AML-193 (cell line): Measurements from ENCODE around the gene RFC4.
A peak's percentile ranks its signal among the peaks of the same experiment; 100 is the strongest.
"Not testable (repeated sequence)": the region's sequence is repeated elsewhere in the genome, so short reads cannot be mapped to it uniquely, and the experiment has no call there.

ENCODE experiments used
- DNase-seq, 2 experiments: peaks; one replicate each; lab custom pipeline; 2025; lab: John Stamatoyannopoulos, UW

The RFC4 gene

DNA sequence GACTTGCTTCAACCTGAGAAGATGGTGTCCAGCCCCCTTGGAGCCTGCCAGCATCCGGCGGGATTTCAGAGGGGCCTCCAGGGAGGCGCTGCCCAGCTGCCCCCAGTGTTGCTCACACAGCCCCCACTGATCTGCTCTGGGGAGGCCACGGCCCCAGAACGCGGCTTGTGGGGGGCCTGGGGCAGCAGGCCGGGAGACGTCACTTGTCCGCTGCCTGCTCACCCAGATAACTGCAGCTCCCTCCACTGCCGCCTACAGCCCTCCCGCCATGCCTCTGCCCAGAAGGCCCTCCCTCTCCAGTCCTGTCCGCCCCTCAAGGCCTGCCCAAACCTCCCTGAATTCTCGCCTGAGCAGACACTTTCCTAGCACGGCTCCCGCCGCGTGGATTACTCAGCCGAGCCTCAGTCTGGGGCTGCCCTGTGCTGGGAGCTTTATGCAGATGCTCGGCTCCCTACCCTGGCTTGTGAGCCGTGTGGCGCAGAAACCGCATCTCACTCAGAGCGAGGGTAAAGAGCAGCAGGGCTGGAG, 19.1 kb upstream of the RFC4 start:
- no peak for DNase-seq

DNA sequence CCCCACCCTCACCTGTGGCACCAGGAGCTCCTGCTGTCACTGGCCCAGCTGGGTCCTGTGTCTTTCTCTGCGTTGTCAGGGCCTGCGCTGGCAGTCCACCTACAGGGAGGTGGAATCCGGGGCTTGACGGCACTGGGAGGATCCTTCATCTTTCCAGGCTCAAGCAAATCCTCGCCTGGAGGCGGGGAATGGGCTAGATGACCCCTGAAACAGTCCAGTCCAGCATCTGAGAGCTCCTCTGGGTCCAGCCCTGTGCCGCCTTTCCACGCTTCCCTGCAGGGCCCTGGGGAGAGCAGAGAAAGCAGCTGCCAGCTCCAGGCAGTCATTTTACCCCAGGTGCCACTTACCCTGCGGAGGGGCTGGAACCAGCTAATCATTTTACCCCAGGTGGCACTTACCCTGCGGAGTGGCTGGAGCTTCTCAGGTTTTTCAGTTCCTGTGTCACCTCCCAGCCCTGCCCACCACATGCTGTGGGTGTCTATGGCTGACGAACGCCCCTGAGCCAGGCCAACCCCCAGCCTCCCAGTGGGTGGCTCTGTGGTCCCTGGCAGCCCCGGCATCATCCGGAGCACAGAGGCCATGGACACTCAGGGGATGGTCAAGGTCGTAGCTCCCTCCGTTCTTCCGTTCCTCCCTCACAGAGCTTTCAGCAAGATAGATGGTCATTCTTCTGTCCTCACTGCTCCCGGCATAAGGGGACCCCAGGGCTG, 18.3 kb upstream of the RFC4 start:
- DNase-seq: no peak

- DNase-seq: no peak
These were observed 17.1 kb upstream of the RFC4 start for GRCh38 chr3:186823386-186823785.

- not testable (repeated sequence) for DNase-seq
These were observed 16.1 kb upstream of the RFC4 start for GRCh38 chr3:186822388-186822759.

GRCh38 chr3:186821429-186822387, 15.4 kb upstream of the RFC4 start:
- peak; percentile 62 to 72 for DNase-seq

DNA sequence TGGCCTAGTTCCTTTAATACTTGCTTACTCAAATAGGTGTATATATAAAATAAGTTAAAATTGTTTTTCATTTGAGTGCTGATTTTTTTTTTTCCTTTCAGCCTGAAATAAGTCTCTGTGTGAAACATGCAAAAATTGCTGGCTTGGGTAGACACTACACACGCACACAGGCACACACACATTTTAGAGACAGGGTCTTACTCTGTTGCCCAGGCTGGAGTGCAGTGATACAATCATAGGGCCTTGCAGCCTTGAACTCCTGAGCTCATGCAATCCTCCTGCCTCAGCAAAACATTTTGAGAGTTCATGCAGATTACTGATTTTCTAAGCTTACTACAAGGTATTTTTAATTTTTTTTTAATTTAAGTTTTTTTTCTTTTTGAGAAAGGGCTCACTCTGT, 12.7 kb upstream of the RFC4 start:
- no peak for DNase-seq

DNA sequence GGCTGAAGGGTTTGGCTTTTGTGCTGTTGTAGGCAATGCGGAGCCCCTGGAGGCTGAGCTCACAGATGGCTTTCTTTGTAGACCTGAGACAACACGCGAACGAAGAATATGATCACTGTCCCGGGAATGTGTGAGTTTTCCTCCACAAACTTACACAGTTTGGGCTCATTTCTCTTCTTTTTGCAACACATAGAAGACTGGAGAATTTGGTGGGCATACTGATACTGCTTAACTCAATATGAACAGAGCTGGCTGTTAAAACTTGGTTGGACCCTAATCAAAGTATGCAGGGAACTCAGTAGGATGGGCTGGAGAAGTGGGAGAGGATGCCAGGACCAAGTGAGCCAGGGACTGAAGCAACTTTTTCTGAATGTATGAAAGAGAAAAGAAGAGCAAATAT, 12.2 kb upstream of the RFC4 start:
- DNase-seq: no peak

DNA sequence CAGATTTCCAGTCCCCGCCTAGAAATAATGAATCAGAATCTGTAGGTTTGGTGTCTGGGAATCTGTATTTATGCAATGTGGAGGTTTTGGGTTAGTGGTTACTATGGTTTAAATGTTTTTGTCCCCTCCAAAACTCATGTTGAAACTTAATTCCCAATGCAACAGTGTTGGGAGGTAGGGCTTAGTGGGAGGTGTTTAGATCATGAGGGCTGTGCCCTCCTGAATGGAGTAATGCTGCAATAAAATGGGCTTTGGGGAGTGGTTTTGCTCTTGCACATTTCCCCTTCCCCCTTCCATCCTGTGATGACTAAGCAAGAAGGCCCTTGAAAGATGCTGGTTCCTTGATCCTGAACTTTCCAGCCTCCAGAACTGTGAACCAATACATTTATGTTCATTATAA, 9.2 kb upstream of the RFC4 start:
- peak; percentile 71 to 85 for DNase-seq

DNA sequence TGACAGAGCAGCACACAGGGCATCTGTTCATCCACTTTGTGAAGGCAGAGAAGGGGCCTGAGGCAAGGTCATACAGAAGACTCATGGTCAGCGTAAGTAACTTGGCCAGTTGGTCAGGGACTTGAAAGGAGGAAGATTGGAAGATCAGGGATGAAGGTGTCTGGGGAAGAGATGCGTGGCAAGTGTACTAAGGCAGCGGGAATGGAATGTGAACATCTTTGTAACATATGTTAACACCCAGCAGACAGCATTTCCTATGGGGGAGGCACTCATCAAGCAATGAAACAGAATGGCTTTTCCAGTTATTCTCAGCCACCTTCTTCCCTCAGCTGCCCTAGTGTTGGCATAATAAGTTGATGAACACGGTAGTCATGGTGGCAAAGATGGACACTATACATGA, 7.8 kb upstream of the RFC4 start:
- DNase-seq: no peak

GRCh38 chr3:186811313-186811712, 5.0 kb upstream of the RFC4 start:
- not testable (repeated sequence) for DNase-seq

DNA sequence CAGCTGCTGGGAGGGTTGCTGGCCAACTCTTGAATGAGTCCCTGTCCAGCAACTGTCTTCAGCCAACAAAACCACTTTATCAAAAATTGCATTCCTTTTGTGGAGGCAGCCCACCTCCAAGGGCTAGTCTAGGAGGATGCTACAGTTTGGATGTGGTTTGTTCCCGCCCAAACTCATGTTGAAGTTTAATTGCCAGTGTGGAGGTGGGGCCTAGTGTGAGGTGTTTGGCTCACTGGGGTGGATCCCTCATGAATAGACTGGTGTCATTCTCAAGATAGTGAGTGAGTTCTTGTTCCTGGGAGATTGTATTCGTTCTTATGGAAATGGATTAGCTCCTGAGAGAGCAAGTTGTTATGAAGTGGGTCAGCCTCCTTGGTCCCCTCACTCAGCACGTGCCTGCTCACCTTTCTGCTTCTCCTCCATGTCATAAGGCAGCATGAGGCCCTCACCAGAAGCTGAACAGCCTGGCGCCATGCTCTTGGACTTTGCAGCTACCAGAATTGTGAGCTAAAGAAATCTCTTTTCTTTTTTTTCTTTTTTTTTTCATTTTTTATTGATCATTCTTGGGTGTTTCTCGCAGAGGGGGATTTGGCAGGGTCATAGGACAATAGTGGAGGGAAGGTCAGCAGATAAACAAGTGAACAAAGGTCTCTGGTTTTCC, 4.2 kb upstream of the RFC4 start:
- DNase-seq: no peak

DNA sequence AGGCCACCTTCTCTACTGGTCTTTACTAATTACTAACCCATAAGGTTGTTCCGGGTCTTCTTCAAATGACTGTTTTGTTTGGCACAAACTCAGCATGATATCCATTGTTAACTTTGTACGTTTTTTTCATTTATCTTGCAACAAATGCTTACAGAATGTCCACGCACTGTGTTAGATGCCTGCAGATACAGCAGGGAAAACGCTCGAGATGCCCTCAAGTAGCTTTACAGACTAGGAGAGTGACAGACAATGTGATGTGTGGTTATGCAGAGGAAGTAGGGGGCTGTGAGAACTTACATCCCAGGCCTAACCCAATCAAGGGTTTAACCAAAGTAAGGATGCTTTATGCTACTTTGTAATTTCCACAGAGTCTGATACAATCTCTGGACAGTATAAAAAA, 949 bp upstream of the RFC4 start:
- peak in 1 of 2 experiments; percentile 18 for DNase-seq

- DNase-seq: not testable (repeated sequence)
These were observed 2.8 kb downstream of the RFC4 start for GRCh38 chr3:186803447-186803846.

DNA sequence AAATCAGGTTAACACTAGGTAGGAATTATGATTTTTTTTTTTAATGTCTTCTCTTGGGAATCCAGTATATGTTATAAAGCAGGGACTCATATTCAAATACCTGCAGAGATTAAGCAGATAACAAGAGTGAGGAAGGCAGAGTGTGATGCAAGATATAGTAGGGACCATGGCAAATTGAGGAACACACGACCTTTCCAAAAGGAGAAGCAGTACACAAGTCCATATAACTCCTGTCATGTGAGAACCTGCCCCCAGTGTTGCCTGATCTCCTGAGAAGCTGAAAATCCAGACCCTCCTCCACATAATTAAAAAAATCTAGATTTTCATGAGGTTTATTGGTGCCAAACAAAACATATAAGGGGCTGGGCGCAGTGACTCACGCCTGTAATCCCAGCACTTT, 3.6 kb downstream of the RFC4 start:
- DNase-seq: peak in 1 of 2 experiments; percentile 15

DNA sequence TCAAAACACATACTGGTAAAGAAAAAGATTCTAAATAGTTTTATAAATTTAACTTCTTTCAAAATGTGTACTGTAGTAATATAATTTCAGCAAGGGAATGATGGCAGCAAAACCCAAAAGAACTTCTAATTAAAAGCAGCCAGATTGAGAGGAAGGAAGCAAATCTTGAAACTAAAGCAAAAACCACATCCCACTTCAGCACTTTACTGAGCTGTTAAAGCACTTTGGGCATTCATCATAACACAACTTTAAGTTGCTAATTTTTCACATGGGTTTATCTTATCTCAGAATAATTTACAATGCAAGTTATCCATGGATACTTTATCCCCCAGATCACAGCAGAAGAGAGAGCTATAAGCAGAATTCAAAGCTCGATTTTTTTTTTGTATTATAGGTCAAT, 6.0 kb downstream of the RFC4 start:
- DNase-seq: no peak

- peak; percentile 21 to 51 for DNase-seq
These were observed 7.9 kb downstream of the RFC4 start for GRCh38 chr3:186798239-186798874.

- DNase-seq: peak; percentile 27 to 40
These were observed 15.9 kb downstream of the RFC4 start for GRCh38 chr3:186790261-186790981.

GRCh38 chr3:186789554-186790260, 16.6 kb downstream of the RFC4 start:
- no peak for DNase-seq

DNA sequence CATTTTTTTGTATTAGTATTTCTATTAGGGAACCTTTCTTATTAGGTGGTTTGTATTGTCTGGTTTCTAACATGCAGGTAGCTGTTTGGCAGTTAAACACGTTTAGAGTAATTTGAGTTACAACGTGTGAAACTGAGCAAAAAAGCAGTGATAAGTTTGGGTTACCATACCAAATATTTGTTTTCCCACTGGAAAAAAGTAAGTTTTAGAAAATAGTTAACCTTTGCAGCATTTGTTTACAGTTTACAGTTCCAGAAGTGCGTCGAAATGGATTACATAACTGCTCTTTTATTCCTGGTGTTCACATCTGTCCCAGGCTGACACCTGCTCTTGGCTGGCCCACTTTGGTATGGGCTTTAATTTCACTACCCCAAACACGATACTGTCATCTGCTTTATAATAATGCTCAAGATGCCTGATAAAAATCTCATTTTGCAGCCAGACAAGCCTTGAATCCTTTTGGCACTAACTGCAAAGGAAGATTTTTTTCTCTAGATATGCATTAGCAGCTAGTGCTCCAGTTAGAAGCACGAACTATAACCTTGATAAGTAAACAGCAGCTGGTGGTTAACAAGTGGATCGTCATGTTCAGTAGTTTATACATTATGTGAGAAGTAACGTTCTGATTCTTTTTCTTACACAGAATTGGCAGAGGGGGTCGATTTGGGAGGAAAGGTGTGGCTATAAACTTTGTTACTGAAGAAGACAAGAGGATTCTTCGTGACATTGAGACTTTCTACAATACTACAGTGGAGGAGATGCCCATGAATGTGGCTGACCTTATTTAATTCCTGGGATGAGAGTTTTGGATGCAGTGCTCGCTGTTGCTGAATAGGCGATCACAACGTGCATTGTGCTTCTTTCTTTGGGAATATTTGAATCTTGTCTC, 17.6 kb downstream of the RFC4 start:
- no peak for DNase-seq
